ENCODE measurements around the gene WWC1.

GRCh38 chr5:168449166-168449565, 157.7 kb downstream of the WWC1 start:
- no peak for TF ChIP-seq CTCF (IDR thresholded peaks at IDR 0.05; ENCODE audit: poor library complexity)
- TF ChIP-seq EZH2 (IDR thresholded peaks at IDR 0.05; ENCODE audit: borderline replicate concordance) = no peak
- no peak for TF ChIP-seq EZH2phosphoT487 (IDR thresholded peaks at IDR 0.05; ENCODE audit: low read depth, severe bottlenecking, unreplicated experiment)
